Loucy (cell line): Measurements from ENCODE around the gene ARL5B.
A peak's percentile ranks its signal among the peaks of the same experiment; 100 is the strongest.

Experiments
- H2AFZ ChIP-seq: fragments of 200-600 bp; sonication (generic); 2 replicates; pipeline ENCODE4 v1.6.0; 2016; ENCODE audit warnings: antibody characterized with exemption, mild to moderate bottlenecking, low read length, moderate library complexity
- H3F3A ChIP-seq: fragments of 200-600 bp; 2 replicates; pipeline ENCODE4 v1.6.0; 2016; ENCODE audit warnings: antibody characterized with exemption, low read depth, mild to moderate bottlenecking
- H3K27me3 ChIP-seq: fragments of 200-600 bp; sonication (generic); 2 replicates; pipeline ENCODE4 v1.6.1; 2014; ENCODE audit warnings: low read length, mild to moderate bottlenecking; ENCODE audit not compliant: insufficient read depth, poor library complexity, severe bottlenecking
- H3K36me3 ChIP-seq: fragments of 200-600 bp; sonication (generic); 2 replicates; pipeline ENCODE4 v1.6.1; 2016; ENCODE audit warnings: low read length; ENCODE audit not compliant: insufficient read depth
- H3K4me1 ChIP-seq: fragments of 200-600 bp; sonication (generic); 2 replicates; pipeline ENCODE4 v1.5.1; 2014; ENCODE audit warnings: low read length, mild to moderate bottlenecking; ENCODE audit not compliant: insufficient read depth, poor library complexity, severe bottlenecking
- H3K4me2 ChIP-seq: fragments of 200-600 bp; sonication (generic); 2 replicates; pipeline ENCODE4 v1.6.0; 2014; ENCODE audit warnings: antibody characterized with exemption, low read length, low read depth, mild to moderate bottlenecking; ENCODE audit not compliant: poor library complexity, severe bottlenecking
- H3K4me3 ChIP-seq: fragments of 200-600 bp; sonication (generic); 2 replicates; pipeline ENCODE4 v1.5.1; 2014; ENCODE audit warnings: low read length, mild to moderate bottlenecking, mixed read lengths; ENCODE audit not compliant: poor library complexity, severe bottlenecking
- H3K79me2 ChIP-seq: fragments of 200-600 bp; sonication (generic); 2 replicates; pipeline ENCODE4 v1.6.1; 2014; ENCODE audit warnings: low read length; ENCODE audit not compliant: insufficient read depth
- H3K9ac ChIP-seq: fragments of 200-600 bp; sonication (generic); 2 replicates; pipeline ENCODE4 v1.6.0; 2014; ENCODE audit warnings: mild to moderate bottlenecking, low read depth, low read length, moderate library complexity; ENCODE audit not compliant: poor library complexity, severe bottlenecking
- H3K9me2 ChIP-seq: fragments of 200-600 bp; sonication (generic); replicated peaks from 2 replicates; pipeline ENCODE4 v1.6.1; 2016; ENCODE audit warnings: low read depth, low read length, mixed read lengths
- H3K9me3 ChIP-seq: fragments of 200-600 bp; sonication (generic); 2 replicates; pipeline ENCODE4 v1.6.1; 2014; ENCODE audit warnings: mild to moderate bottlenecking, antibody characterized with exemption, low read length, low read depth; ENCODE audit not compliant: insufficient read depth
- H4K20me1 ChIP-seq: fragments of 200-600 bp; sonication (generic); 2 replicates; pipeline ENCODE4 v1.6.0; 2014; ENCODE audit warnings: antibody characterized with exemption, low read length, mild to moderate bottlenecking; ENCODE audit not compliant: insufficient read depth, poor library complexity, severe bottlenecking
- EZH2phosphoT487 ChIP-seq: fragments of 200-600 bp; IDR thresholded peaks from 2 replicates; pipeline ENCODE4 v1.6.1; 2018; ENCODE audit warnings: antibody characterized with exemption, mild to moderate bottlenecking, moderate library complexity, borderline replicate concordance
- TF ChIP-seq, protein P1 (sequence below): fragments of 200-600 bp; sonication (generic); conservative IDR thresholded peaks from 2 replicates; pipeline ENCODE4 v1.5.1; 2014; ENCODE audit warnings: mild to moderate bottlenecking, antibody characterized with exemption, low read length

The ARL5B gene

DNA sequence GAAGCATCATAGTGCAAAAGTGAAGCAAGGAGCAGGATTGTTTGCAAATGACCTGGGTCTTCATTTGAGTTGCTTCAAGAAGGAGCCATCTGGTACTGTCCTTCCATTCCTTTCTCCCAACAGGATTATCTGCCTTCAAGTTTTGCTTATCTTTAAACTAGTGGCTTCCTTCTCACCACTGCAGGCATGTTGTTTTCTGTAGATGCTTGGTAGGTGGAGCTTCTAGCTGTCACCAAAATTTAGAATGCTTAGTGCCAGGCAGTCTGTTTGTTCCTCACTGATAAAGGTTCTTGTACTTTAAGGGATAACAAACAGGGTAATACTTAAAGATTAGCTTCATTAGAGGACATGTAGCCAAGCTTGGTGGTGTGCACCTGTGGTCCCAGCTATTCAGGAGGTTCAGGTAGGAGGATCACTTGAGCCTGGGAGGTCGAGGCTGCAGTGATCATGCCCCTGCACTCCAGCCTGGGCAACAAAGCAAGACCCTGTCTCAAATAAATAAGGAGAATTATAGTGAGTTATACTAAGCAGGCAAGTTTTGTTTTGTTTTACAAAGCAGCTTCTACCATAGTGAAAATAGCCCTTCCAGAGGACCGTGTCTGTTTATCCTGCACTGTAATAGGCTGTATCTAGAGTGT is 5.7 kb downstream of the ARL5B start:
- Histone ChIP-seq H4K20me1 (peaks cover 88% of the 10 kb centered on the region), H2AFZ (no peak overlapping the region), H3K36me3 (peaks cover 23% of the 10 kb centered on the region; the same call in 1 of the 2 replicates), H3F3A (no peaks in the 10 kb centered on the region), H3K4me3 (peak overlapping the region; percentile 65), H3K9ac (peak overlapping the region; percentile 7), H3K4me1 (peaks cover 41% of the 10 kb centered on the region), H3K9me2 (no peaks in the 10 kb centered on the region), H3K4me2 (peak overlapping the region; percentile 99), H3K27me3 (no peaks in the 10 kb centered on the region), H3K79me2 (peaks cover 92% of the 10 kb centered on the region), H3K9me3 (no peaks in the 10 kb centered on the region)
- TF ChIP-seq EZH2phosphoT487, result no peak

DNA sequence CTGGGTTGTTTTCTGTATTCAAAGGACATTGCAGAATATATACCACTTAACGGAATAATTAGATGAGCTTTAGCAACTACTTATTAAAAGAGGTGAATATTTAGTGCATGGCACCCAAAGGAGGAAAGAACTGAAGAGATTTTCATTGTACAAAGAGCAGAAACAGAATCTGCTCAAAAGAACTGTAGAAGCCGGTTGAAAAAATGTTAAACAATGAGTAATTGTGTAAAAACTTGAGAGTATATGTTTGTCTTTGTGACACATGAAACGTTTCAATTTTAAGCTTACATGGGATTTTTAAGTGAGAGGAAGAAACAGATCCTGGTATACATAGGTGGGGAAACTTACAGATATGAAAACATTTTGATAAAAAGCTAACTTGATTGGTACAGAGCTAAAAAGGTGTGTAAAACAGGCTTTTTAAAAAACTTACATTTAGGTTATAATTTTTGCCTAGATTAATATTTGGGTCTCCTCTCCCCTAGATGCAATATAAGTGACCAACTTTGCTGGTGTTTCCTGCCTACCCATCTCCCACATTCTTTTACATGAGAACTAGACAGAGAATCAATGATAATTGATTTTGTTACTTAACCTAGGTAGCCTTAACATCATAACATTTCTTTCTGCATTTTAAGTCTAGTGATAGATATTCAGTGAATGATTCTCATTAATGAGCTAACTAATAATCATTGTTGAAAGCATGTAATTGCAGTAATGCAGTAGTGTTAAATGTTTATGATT is 6.8 kb downstream of the ARL5B start:
- Histone ChIP-seq H3F3A (no peaks in the 10 kb centered on the region), H3K36me3 (peaks cover 31% of the 10 kb centered on the region; the same call in 1 of the 2 replicates), H3K4me2 (peak overlapping the region; percentile 99), H3K9me2 (no peaks in the 10 kb centered on the region), H3K4me1 (peaks cover 39% of the 10 kb centered on the region), H3K9ac (peak overlapping the region; percentile 7), H4K20me1 (peaks cover 81% of the 10 kb centered on the region), H3K4me3 (peak overlapping the region; percentile 65), H3K27me3 (no peaks in the 10 kb centered on the region), H3K79me2 (peaks cover 88% of the 10 kb centered on the region), H2AFZ (no peak overlapping the region), H3K9me3 (no peaks in the 10 kb centered on the region)
- TF ChIP-seq EZH2phosphoT487, result no peak
- TF ChIP-seq, protein P1, sequence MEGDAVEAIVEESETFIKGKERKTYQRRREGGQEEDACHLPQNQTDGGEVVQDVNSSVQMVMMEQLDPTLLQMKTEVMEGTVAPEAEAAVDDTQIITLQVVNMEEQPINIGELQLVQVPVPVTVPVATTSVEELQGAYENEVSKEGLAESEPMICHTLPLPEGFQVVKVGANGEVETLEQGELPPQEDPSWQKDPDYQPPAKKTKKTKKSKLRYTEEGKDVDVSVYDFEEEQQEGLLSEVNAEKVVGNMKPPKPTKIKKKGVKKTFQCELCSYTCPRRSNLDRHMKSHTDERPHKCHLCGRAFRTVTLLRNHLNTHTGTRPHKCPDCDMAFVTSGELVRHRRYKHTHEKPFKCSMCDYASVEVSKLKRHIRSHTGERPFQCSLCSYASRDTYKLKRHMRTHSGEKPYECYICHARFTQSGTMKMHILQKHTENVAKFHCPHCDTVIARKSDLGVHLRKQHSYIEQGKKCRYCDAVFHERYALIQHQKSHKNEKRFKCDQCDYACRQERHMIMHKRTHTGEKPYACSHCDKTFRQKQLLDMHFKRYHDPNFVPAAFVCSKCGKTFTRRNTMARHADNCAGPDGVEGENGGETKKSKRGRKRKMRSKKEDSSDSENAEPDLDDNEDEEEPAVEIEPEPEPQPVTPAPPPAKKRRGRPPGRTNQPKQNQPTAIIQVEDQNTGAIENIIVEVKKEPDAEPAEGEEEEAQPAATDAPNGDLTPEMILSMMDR, result no peak

DNA sequence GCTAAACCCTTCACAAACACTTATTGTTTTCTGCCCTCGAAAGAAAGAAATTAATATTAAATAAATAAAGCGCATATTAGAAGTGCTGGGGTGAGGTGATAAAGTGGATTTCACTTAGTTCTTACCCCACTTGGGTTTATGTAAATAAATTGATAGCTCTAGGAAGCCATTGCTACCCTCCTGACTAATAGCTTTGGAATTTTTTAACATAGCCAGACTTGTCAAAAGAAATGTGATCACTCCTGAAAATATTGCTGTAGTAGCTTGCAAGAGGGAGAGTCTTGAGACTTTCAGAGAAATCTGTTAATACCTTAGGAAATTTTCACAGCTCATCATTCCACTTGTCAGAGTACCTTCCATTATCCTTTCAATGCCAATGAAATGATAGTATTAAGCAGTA is 7.6 kb downstream of the ARL5B start:
- H3K9me2 ChIP-seq, result no peaks in the 10 kb centered on the region
- H3K4me2 ChIP-seq, result peak overlapping the region; percentile 99
- TF ChIP-seq, protein P1, result no peak
- no peak for TF ChIP-seq EZH2phosphoT487
- peaks cover 75% of the 10 kb centered on the region for H4K20me1 ChIP-seq
- no peaks in the 10 kb centered on the region for H3K27me3 ChIP-seq
- H2AFZ ChIP-seq, result no peak overlapping the region
- no peaks in the 10 kb centered on the region for H3F3A ChIP-seq
- peaks cover 87% of the 10 kb centered on the region for H3K79me2 ChIP-seq
- peak overlapping the region; percentile 65 for H3K4me3 ChIP-seq
- H3K9me3 ChIP-seq, result no peaks in the 10 kb centered on the region
- peaks cover 34% of the 10 kb centered on the region for H3K4me1 ChIP-seq
- no peak overlapping the region for H3K9ac ChIP-seq
- peaks cover 38% of the 10 kb centered on the region for H3K36me3 ChIP-seq
